ENCODE measurements around the gene RAB26.
"Not testable (repeated sequence)": the region's sequence is repeated elsewhere in the genome, so short reads cannot be mapped to it uniquely, and the experiment has no call there.

GRCh38 chr16:2124694-2125444, 23.6 kb upstream of the RAB26 start:
- not testable (repeated sequence) for TF ChIP-seq CTCF (IDR thresholded peaks at IDR 0.05 in 8 of 11, conservative IDR thresholded peaks at IDR 0.05 in 3 of 11); POLR2A (IDR thresholded peaks at IDR 0.05)
